Panc1 (cell line): ENCODE data around the gene ZNF189. TPM values are rescaled to one million over a fixed set of nuclear protein-coding genes. Genes with fewer than 3 reads are reported as not detected.

Source experiments
- ATAC-seq: fragments of 200-7000 bp; cut with Tn5 transposase; 2 replicates; pipeline ENCODE4 v1.9.1; 2020; ENCODE audit warnings: mild to moderate bottlenecking, moderate library complexity
- BruUV-seq: library from RNA; stranded (reverse); fragments of 400-500 nt; replicated peaks from 2 replicates; lab custom pipeline; 2021; lab: Mats Ljungman, UMichigan
- CTCF ChIA-PET: fragments of 300-600 bp; sonication (Branson Sonifier 250); formaldehyde crosslinking; loops from one replicate; lab custom pipeline; 2022; ENCODE audit warnings: antibody characterized with exemption; lab: Charles Lee
- POLR2A ChIA-PET: fragments of 300-600 bp; sonication (Branson Sonifier 250); formaldehyde crosslinking; loops from one replicate; lab custom pipeline; 2022; ENCODE audit warnings: antibody characterized with exemption; lab: Charles Lee
- DNase-seq: peaks from one replicate; pipeline ENCODE4 v3.0.0-alpha.2; 2010; ENCODE audit warnings: low read depth, low spot score
- H3K27ac ChIP-seq: 2 replicates; pipeline ENCODE4 v1.5.1; 2011; ENCODE audit warnings: mild to moderate bottlenecking, low read length, inconsistent platforms
- H3K27me3 ChIP-seq: fragments of 200-500 bp; sonication (Bioruptor generic); 2 replicates; pipeline ENCODE4 v1.6.0; 2014; ENCODE audit warnings: low read length, inconsistent platforms; ENCODE audit not compliant: control insufficient read depth, insufficient read depth
- H3K36me3 ChIP-seq: fragments of 200-500 bp; sonication (Bioruptor generic); 2 replicates; pipeline ENCODE4 v1.5.1; 2014; ENCODE audit warnings: inconsistent platforms, mild to moderate bottlenecking, low read length, moderate library complexity; ENCODE audit not compliant: control insufficient read depth, insufficient read depth
- H3K4me1 ChIP-seq: 2 replicates; pipeline ENCODE4 v1.5.1; 2011; ENCODE audit warnings: inconsistent platforms, mild to moderate bottlenecking, low read length, moderate library complexity; ENCODE audit not compliant: control insufficient read depth, insufficient read depth
- H3K4me3 ChIP-seq, 2 experiments: 2 replicates each; pipeline ENCODE4 v1.5.1; 2011 to 2012; ENCODE audit warnings: low read depth in 2 of 2, low read length in 2 of 2, mild to moderate bottlenecking in 2 of 2, inconsistent platforms in 1 of 2, moderate library complexity in 1 of 2
- H3K9me3 ChIP-seq: fragments of 200-500 bp; sonication (Bioruptor generic); 2 replicates; pipeline ENCODE4 v1.5.1; 2014; ENCODE audit warnings: low read depth, mild to moderate bottlenecking, inconsistent platforms, low read length, moderate library complexity; ENCODE audit not compliant: control insufficient read depth, insufficient read depth
- CTCF ChIP-seq: fragments of 450-650 bp; IDR thresholded peaks from 2 replicates; pipeline ENCODE4 v1.5.1; 2017; ENCODE audit warnings: mild to moderate bottlenecking
- POLR2AphosphoS5 ChIP-seq: IDR thresholded peaks from 2 replicates; pipeline ENCODE4 v1.6.1; 2012; ENCODE audit warnings: mild to moderate bottlenecking, low read depth, low read length, moderate library complexity
- REST ChIP-seq, 2 experiments: IDR thresholded peaks; 2 replicates each; pipeline ENCODE4 v1.6.1; 2011 to 2012; ENCODE audit warnings: low read depth in 2 of 2, control low read depth in 1 of 2, low read length in 1 of 2, mild to moderate bottlenecking in 1 of 2, moderate library complexity in 1 of 2; ENCODE audit not compliant: insufficient read depth in 1 of 2
- SIN3A ChIP-seq: IDR thresholded peaks from 2 replicates; pipeline ENCODE4 v1.6.1; 2012; ENCODE audit warnings: low read depth, mild to moderate bottlenecking, low read length, moderate library complexity, borderline replicate concordance; ENCODE audit not compliant: insufficient read depth
- TCF7L2 ChIP-seq: IDR thresholded peaks from 2 replicates; pipeline ENCODE4 v1.6.1; 2011; ENCODE audit warnings: mild to moderate bottlenecking, low read depth, low read length, inconsistent platforms
- in situ Hi-C: cut with HindIII; loops from 2 replicates; pipeline ENCODE4 v1.10.0; 2016; ENCODE audit warnings: low sequenced_read_pairs, low pct_unique_long_range_greater_than_20kb
- intact Hi-C: fragments of 100-400 bp; cut with micrococcal nuclease; formaldehyde crosslinking; loops from one replicate; pipeline ENCODE4 v1.10.0; 2022; ENCODE audit not compliant: unreplicated experiment
- total RNA-seq: library from RNA; stranded (reverse); gene quantifications from one replicate; pipeline ENCODE4 v1.2.1, GENCODE V29; 2021; ENCODE audit not compliant: unreplicated experiment

Gene ZNF189
- total RNA-seq, 1 experiment from 2014 or later, result 7.0 TPM

- no TSS peak for BruUV-seq
Observed at GRCh38 chr9:101433229-101433628, 34.6 kb downstream of the ZNF189 start.

GRCh38 chr9:101434998-101435397 lies 36.3 kb downstream of the ZNF189 start:
- peaks cover 5% of the 10 kb centered on the region; the same call in 1 of the 2 replicates for H3K27me3 ChIP-seq
- ChIA-PET POLR2A (no interaction called here), CTCF (no interaction called here)
- no peak for ATAC-seq
- in situ Hi-C loops (no loop called here), intact Hi-C loops (no loop called here)
- BruUV-seq, result no TSS peak
- no peaks in the 10 kb centered on the region for H3K4me1 ChIP-seq
- H3K27ac ChIP-seq, result no peak overlapping the region
- no peaks in the 10 kb centered on the region for H3K36me3 ChIP-seq
- TF ChIP-seq REST (IDR thresholded peaks at IDR 0.05; ENCODE audit: insufficient read depth in 1 of 2, low read depth in 2 of 2, low read length in 1 of 2), result no peak
- TF ChIP-seq SIN3A, result no peak
- H3K9me3 ChIP-seq, result no peaks in the 10 kb centered on the region
- DNase-seq, result no peak
- no peak overlapping the region for H3K4me3 ChIP-seq

More at GRCh38 chr9:101433229-101433628, 34.6 kb downstream of the ZNF189 start:
- H3K4me3 ChIP-seq, result no peak overlapping the region
- in situ Hi-C loops (no loop called here), intact Hi-C loops (no loop called here)
- DNase-seq (no peak), ATAC-seq (no peak)
- no peaks in the 10 kb centered on the region for H3K9me3 ChIP-seq
- H3K36me3 ChIP-seq, result no peaks in the 10 kb centered on the region
- no peaks in the 10 kb centered on the region for H3K4me1 ChIP-seq
- peaks cover 5% of the 10 kb centered on the region; the same call in 1 of the 2 replicates for H3K27me3 ChIP-seq
- H3K27ac ChIP-seq, result no peak overlapping the region
- TF ChIP-seq SIN3A, result no peak
- TF ChIP-seq CTCF, result no peak
- TF ChIP-seq REST (IDR thresholded peaks at IDR 0.05; ENCODE audit: insufficient read depth in 1 of 2, low read depth in 2 of 2, low read length in 1 of 2), result no peak
- no peak for TF ChIP-seq POLR2AphosphoS5
- no peak for TF ChIP-seq TCF7L2
- CTCF ChIA-PET, result no interaction called here
- POLR2A ChIA-PET, result no interaction called here
